GM13977 (cell line): ENCODE results near the gene LSG1.

Experiments
- DNase-seq: peaks from one replicate; pipeline ENCODE4 v3.0.0; 2012; ENCODE audit warnings: low spot score
- CTCF ChIP-seq: IDR thresholded peaks from 2 replicates; pipeline ENCODE4 v1.5.1; 2012; ENCODE audit warnings: mild to moderate bottlenecking, control low read depth; ENCODE audit not compliant: insufficient read depth; ENCODE audit errors: extremely low read depth, missing control alignments
- in situ Hi-C: fragments of 300-500 bp; cut with MboI; formaldehyde crosslinking; loops from one replicate; pipeline ENCODE4 v1.12.0; 2022; ENCODE audit warnings: low sequenced_read_pairs, low pct_unique_long_range_greater_than_20kb, mixed read lengths, inconsistent platforms; ENCODE audit not compliant: unreplicated experiment

LSG1 gene

GRCh38 chr3:194675680-194676079, 3.7 kb upstream of the LSG1 start:
- DNase-seq, result no peak
- in situ Hi-C loops, result loop anchor here (25.0 kb wide), 2 partner anchors 287 to 862 kb away; partner anchors contain the start of gene PPP1R2
- no peak for TF ChIP-seq CTCF

- DNase-seq, result no peak
Measured at GRCh38 chr3:194675081-194675640, 3.2 kb upstream of the LSG1 start.

GRCh38 chr3:194673761-194674160, 1.8 kb upstream of the LSG1 start:
- TF ChIP-seq CTCF, result no peak
- in situ Hi-C loops, result no loop called here
- no peak for DNase-seq

More at GRCh38 chr3:194675081-194675640, 3.2 kb upstream of the LSG1 start:
- TF ChIP-seq CTCF, result no peak
- in situ Hi-C loops, result loop anchor here (25.0 kb wide), 2 partner anchors 287 to 862 kb away; partner anchors contain the start of gene PPP1R2

- in situ Hi-C loops, result no loop called here
- no peak for TF ChIP-seq CTCF
Measured at GRCh38 chr3:194672876-194673275, 885 bp upstream of the LSG1 start.

GRCh38 chr3:194671511-194671899, 486 bp downstream of the LSG1 start:
- peak; percentile 60 for TF ChIP-seq CTCF
- DNase-seq, result peak; percentile 49
- in situ Hi-C loops, result no loop called here

More at GRCh38 chr3:194672876-194673275, 885 bp upstream of the LSG1 start:
- no peak for DNase-seq

- in situ Hi-C loops, result no loop called here
- no peak for DNase-seq
- TF ChIP-seq CTCF, result no peak
Measured at GRCh38 chr3:194667363-194667762, 4.6 kb downstream of the LSG1 start.
